ENCODE measurements around the gene FBL. TPM values are rescaled to one million over a fixed set of nuclear protein-coding genes. Genes with fewer than 3 reads are reported as not detected.

Gene FBL
- total and polyA plus RNA-seq, 10 of the 15 experiments (the other 5 are each of a cell fraction or from before 2014, with no cell fraction given) = 156 to 1,083 (median 478) TPM

DNA sequence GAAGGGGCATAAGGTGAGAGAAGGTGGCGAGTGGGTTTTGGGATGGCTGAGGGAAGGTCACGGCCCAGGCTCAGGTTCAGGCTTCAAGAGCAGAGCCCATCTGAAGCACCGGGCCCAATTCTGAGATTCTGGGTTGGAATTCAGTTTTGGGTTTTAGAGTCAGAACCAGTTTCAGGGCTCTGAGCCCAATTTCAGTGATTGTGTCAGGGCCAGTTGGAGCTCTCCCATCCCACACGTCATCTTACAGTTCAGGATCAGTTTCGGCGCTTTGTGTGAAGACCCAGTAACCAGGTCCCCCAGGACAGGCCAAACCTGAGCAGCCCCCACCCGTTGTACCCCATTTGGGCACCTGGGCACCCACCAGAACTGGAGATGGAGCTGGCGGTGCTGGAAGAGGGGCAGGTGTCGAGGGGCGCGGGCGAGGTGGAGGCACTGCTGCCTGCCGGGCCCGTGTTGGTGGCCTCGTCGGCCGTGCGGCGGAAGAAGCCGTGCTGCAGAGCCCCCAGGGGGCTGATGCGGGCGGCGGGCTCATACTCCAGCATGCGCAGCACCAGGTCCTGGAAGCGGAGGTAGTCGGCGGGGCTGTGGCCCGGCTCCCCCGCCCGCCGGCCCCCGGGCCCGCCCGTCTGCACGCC is 19.8 kb downstream of the FBL start (continued):
- TF ChIP-seq, protein P1, sequence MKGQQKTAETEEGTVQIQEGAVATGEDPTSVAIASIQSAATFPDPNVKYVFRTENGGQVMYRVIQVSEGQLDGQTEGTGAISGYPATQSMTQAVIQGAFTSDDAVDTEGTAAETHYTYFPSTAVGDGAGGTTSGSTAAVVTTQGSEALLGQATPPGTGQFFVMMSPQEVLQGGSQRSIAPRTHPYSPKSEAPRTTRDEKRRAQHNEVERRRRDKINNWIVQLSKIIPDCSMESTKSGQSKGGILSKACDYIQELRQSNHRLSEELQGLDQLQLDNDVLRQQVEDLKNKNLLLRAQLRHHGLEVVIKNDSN (IDR thresholded peaks at IDR 0.05; ENCODE audit: borderline replicate concordance, extremely low read length, insufficient read depth, low read depth, low read length) = no peak
- TF ChIP-seq NRF1 (conservative IDR thresholded peaks at IDR 0.05; ENCODE audit: low read depth, low read length) (no peak), ZNF622 (IDR thresholded peaks at IDR 0.05) (no peak), YBX1 (IDR thresholded peaks at IDR 0.05) (no peak)
- TF ChIP-seq, protein P2, sequence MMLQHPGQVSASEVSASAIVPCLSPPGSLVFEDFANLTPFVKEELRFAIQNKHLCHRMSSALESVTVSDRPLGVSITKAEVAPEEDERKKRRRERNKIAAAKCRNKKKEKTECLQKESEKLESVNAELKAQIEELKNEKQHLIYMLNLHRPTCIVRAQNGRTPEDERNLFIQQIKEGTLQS (IDR thresholded peaks at IDR 0.05; ENCODE audit: borderline replicate concordance, extremely low read depth, low read depth, low read length) = no peak
- TF ChIP-seq, protein P3, sequence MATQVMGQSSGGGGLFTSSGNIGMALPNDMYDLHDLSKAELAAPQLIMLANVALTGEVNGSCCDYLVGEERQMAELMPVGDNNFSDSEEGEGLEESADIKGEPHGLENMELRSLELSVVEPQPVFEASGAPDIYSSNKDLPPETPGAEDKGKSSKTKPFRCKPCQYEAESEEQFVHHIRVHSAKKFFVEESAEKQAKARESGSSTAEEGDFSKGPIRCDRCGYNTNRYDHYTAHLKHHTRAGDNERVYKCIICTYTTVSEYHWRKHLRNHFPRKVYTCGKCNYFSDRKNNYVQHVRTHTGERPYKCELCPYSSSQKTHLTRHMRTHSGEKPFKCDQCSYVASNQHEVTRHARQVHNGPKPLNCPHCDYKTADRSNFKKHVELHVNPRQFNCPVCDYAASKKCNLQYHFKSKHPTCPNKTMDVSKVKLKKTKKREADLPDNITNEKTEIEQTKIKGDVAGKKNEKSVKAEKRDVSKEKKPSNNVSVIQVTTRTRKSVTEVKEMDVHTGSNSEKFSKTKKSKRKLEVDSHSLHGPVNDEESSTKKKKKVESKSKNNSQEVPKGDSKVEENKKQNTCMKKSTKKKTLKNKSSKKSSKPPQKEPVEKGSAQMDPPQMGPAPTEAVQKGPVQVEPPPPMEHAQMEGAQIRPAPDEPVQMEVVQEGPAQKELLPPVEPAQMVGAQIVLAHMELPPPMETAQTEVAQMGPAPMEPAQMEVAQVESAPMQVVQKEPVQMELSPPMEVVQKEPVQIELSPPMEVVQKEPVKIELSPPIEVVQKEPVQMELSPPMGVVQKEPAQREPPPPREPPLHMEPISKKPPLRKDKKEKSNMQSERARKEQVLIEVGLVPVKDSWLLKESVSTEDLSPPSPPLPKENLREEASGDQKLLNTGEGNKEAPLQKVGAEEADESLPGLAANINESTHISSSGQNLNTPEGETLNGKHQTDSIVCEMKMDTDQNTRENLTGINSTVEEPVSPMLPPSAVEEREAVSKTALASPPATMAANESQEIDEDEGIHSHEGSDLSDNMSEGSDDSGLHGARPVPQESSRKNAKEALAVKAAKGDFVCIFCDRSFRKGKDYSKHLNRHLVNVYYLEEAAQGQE (IDR thresholded peaks at IDR 0.05; ENCODE audit: low read depth, low read length) = no peak
- TF ChIP-seq, protein P4, sequence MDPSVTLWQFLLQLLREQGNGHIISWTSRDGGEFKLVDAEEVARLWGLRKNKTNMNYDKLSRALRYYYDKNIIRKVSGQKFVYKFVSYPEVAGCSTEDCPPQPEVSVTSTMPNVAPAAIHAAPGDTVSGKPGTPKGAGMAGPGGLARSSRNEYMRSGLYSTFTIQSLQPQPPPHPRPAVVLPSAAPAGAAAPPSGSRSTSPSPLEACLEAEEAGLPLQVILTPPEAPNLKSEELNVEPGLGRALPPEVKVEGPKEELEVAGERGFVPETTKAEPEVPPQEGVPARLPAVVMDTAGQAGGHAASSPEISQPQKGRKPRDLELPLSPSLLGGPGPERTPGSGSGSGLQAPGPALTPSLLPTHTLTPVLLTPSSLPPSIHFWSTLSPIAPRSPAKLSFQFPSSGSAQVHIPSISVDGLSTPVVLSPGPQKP (IDR thresholded peaks at IDR 0.05; ENCODE audit: low read depth, low read length) = no peak

Measured in GM12878 (cell line).